Measurements from ENCODE around the gene PAFAH2. TPM values are rescaled to one million over a fixed set of nuclear protein-coding genes. Genes with fewer than 3 reads are reported as not detected.

Gene PAFAH2
- total and polyA plus RNA-seq, 4 donors, result 9.0 to 13.8 (median 10.8) TPM

GRCh38 chr1:26043765-26044164, 45.9 kb upstream of the PAFAH2 start:
- Histone ChIP-seq H3K27ac (ENCODE audit: low read depth in 1 of 2, low read length in 2 of 2) (no peak overlapping the region), H3K4me3 (ENCODE audit: low read depth in 1 of 3, low read length in 3 of 3) (no peak overlapping the region), H3K36me3 (ENCODE audit: control insufficient read depth in 4 of 4, insufficient read depth in 3 of 4, low read depth in 1 of 4, low read length in 3 of 4) (no peaks in the 10 kb centered on the region), H3K9ac (ENCODE audit: low read depth in 1 of 2, low read length in 2 of 2) (no peak overlapping the region), H3K4me1 (ENCODE audit: control insufficient read depth in 4 of 4, insufficient read depth in 4 of 4, low read length in 3 of 4) (peaks cover 7 to 14% (median 9%) of the 10 kb centered on the region in 4 donors), H3K9me3 (ENCODE audit: control insufficient read depth in 4 of 4, low read length in 3 of 4) (no peaks in the 10 kb centered on the region), H3K27me3 (ENCODE audit: control insufficient read depth in 4 of 4, insufficient read depth in 4 of 4, low read length in 3 of 4) (peaks cover 0 to 17% (median 8%) of the 10 kb centered on the region in 4 donors)
- DNase-seq (ENCODE audit: low spot score), result no peak
- WGBS, result 85% methylated on average over 2 of the region's 2 CpGs
- TF ChIP-seq EGR1 (IDR thresholded peaks at IDR 0.05; ENCODE audit: low read depth in 2 of 2) (no peak), ZBTB33 (IDR thresholded peaks at IDR 0.05) (no peak), NR2F2 (IDR thresholded peaks at IDR 0.05) (no peak), HNF4A (conservative IDR thresholded peaks at IDR 0.05) (no peak), FOXA2 (IDR thresholded peaks at IDR 0.05) (no peak), RXRA (IDR thresholded peaks at IDR 0.05) (no peak), RAD21 (IDR thresholded peaks at IDR 0.05) (no peak), YY1 (IDR thresholded peaks at IDR 0.05) (no peak), TAF1 (conservative IDR thresholded peaks at IDR 0.05) (no peak), GABPA (IDR thresholded peaks at IDR 0.05 in 1 of 2, conservative IDR thresholded peaks at IDR 0.05 in 1 of 2) (no peak), HNF4G (IDR thresholded peaks at IDR 0.05) (no peak), FOXA1 (IDR thresholded peaks at IDR 0.05) (no peak), JUND (IDR thresholded peaks at IDR 0.05) (no peak)
- TF ChIP-seq, protein P1, sequence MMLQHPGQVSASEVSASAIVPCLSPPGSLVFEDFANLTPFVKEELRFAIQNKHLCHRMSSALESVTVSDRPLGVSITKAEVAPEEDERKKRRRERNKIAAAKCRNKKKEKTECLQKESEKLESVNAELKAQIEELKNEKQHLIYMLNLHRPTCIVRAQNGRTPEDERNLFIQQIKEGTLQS (IDR thresholded peaks at IDR 0.05), result no peak
- TF ChIP-seq, protein P2, sequence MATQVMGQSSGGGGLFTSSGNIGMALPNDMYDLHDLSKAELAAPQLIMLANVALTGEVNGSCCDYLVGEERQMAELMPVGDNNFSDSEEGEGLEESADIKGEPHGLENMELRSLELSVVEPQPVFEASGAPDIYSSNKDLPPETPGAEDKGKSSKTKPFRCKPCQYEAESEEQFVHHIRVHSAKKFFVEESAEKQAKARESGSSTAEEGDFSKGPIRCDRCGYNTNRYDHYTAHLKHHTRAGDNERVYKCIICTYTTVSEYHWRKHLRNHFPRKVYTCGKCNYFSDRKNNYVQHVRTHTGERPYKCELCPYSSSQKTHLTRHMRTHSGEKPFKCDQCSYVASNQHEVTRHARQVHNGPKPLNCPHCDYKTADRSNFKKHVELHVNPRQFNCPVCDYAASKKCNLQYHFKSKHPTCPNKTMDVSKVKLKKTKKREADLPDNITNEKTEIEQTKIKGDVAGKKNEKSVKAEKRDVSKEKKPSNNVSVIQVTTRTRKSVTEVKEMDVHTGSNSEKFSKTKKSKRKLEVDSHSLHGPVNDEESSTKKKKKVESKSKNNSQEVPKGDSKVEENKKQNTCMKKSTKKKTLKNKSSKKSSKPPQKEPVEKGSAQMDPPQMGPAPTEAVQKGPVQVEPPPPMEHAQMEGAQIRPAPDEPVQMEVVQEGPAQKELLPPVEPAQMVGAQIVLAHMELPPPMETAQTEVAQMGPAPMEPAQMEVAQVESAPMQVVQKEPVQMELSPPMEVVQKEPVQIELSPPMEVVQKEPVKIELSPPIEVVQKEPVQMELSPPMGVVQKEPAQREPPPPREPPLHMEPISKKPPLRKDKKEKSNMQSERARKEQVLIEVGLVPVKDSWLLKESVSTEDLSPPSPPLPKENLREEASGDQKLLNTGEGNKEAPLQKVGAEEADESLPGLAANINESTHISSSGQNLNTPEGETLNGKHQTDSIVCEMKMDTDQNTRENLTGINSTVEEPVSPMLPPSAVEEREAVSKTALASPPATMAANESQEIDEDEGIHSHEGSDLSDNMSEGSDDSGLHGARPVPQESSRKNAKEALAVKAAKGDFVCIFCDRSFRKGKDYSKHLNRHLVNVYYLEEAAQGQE (IDR thresholded peaks at IDR 0.05), result no peak
- TF ChIP-seq, protein P3, sequence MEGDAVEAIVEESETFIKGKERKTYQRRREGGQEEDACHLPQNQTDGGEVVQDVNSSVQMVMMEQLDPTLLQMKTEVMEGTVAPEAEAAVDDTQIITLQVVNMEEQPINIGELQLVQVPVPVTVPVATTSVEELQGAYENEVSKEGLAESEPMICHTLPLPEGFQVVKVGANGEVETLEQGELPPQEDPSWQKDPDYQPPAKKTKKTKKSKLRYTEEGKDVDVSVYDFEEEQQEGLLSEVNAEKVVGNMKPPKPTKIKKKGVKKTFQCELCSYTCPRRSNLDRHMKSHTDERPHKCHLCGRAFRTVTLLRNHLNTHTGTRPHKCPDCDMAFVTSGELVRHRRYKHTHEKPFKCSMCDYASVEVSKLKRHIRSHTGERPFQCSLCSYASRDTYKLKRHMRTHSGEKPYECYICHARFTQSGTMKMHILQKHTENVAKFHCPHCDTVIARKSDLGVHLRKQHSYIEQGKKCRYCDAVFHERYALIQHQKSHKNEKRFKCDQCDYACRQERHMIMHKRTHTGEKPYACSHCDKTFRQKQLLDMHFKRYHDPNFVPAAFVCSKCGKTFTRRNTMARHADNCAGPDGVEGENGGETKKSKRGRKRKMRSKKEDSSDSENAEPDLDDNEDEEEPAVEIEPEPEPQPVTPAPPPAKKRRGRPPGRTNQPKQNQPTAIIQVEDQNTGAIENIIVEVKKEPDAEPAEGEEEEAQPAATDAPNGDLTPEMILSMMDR (IDR thresholded peaks at IDR 0.05; ENCODE audit: low read depth, low read length, missing input control), result no peak
- TF ChIP-seq, protein P4, sequence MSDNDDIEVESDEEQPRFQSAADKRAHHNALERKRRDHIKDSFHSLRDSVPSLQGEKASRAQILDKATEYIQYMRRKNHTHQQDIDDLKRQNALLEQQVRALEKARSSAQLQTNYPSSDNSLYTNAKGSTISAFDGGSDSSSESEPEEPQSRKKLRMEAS (IDR thresholded peaks at IDR 0.05), result no peak

All from liver (tissue), 9 donors.